ENCODE data around the gene DLX6. TPM values are rescaled to one million over a fixed set of nuclear protein-coding genes. Genes with fewer than 3 reads are reported as not detected.

DLX6 gene
- total RNA-seq, 4 donors from 2014 or later, result not detected

GRCh38 chr7:97001656-97002554, 3.4 kb upstream of the DLX6 start:
- TF ChIP-seq CTCF (IDR thresholded peaks at IDR 0.05; ENCODE audit: low read depth), result no peak

- no peak for TF ChIP-seq CTCF (IDR thresholded peaks at IDR 0.05; ENCODE audit: low read depth)
These were observed 2.6 kb upstream of the DLX6 start for GRCh38 chr7:97002555-97003261.

GRCh38 chr7:97003262-97004246, 1.8 kb upstream of the DLX6 start:
- no peak for TF ChIP-seq CTCF (IDR thresholded peaks at IDR 0.05; ENCODE audit: low read depth)

GRCh38 chr7:97004247-97005182, 838 bp upstream of the DLX6 start:
- no peak for TF ChIP-seq CTCF (IDR thresholded peaks at IDR 0.05; ENCODE audit: low read depth)

GRCh38 chr7:97006055-97006815, 882 bp downstream of the DLX6 start:
- no peak for TF ChIP-seq CTCF (IDR thresholded peaks at IDR 0.05; ENCODE audit: low read depth)
